MM.1S (cell line): ENCODE results near the gene TCF12.

Experiments
- EZH2 ChIP-seq: fragments of 300-600 bp; sonication (generic); optimal IDR thresholded peaks from 2 replicates; pipeline ENCODE3; 2017; ENCODE audit warnings: low read depth, mild to moderate bottlenecking, antibody characterized with exemption, low read length, mixed read lengths
- EZH2phosphoT487 ChIP-seq: fragments of 300-600 bp; sonication (generic); IDR thresholded peaks from 2 replicates; pipeline ENCODE4 v1.6.1; 2018; ENCODE audit warnings: antibody characterized with exemption, low read length
- TF ChIP-seq, protein P1 (sequence below): fragments of 300-600 bp; sonication (generic); IDR thresholded peaks from 2 replicates; pipeline ENCODE4 v1.5.1; 2016; ENCODE audit warnings: antibody characterized with exemption, low read length, mixed read lengths

GRCh38 chr15:57313134-57313483 is 394.7 kb downstream of the TCF12 start:
- TF ChIP-seq, protein P1, sequence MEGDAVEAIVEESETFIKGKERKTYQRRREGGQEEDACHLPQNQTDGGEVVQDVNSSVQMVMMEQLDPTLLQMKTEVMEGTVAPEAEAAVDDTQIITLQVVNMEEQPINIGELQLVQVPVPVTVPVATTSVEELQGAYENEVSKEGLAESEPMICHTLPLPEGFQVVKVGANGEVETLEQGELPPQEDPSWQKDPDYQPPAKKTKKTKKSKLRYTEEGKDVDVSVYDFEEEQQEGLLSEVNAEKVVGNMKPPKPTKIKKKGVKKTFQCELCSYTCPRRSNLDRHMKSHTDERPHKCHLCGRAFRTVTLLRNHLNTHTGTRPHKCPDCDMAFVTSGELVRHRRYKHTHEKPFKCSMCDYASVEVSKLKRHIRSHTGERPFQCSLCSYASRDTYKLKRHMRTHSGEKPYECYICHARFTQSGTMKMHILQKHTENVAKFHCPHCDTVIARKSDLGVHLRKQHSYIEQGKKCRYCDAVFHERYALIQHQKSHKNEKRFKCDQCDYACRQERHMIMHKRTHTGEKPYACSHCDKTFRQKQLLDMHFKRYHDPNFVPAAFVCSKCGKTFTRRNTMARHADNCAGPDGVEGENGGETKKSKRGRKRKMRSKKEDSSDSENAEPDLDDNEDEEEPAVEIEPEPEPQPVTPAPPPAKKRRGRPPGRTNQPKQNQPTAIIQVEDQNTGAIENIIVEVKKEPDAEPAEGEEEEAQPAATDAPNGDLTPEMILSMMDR, result no peak
- TF ChIP-seq EZH2phosphoT487 (no peak), EZH2 (no peak)
